PC-3 (cell line): ENCODE results near the gene PIEZO1. TPM values are rescaled to one million over a fixed set of nuclear protein-coding genes. Genes with fewer than 3 reads are reported as not detected.

ENCODE experiments used
- ATAC-seq: fragments of 200-7000 bp; cut with Tn5 transposase; 2 replicates; pipeline ENCODE4 v1.9.1; 2020; ENCODE audit warnings: mild to moderate bottlenecking, moderate library complexity
- BruUV-seq: library from RNA; stranded (reverse); fragments of 400-500 nt; replicated peaks from 2 replicates; lab custom pipeline; 2021; lab: Mats Ljungman, UMichigan
- CTCF ChIA-PET: fragments of 300-600 bp; sonication (Branson Sonifier 250); formaldehyde crosslinking; loops from one replicate; lab custom pipeline; 2022; ENCODE audit warnings: antibody characterized with exemption; lab: Charles Lee
- POLR2A ChIA-PET: fragments of 300-600 bp; sonication (Branson Sonifier 250); formaldehyde crosslinking; loops from one replicate; lab custom pipeline; 2022; ENCODE audit warnings: antibody characterized with exemption; ENCODE audit not compliant: unreplicated experiment; lab: Charles Lee
- DNase-seq: peaks from one replicate; pipeline ENCODE4 v3.0.0-alpha.2; 2015
- H2AFZ ChIP-seq: fragments of 300-600 bp; sonication (generic); 2 replicates; pipeline ENCODE4 v1.6.0; 2016; ENCODE audit warnings: antibody characterized with exemption, low read length
- H3F3A ChIP-seq: fragments of 300-600 bp; sonication (generic); one replicate; pipeline ENCODE4 v1.6.0; 2017; ENCODE audit warnings: antibody characterized with exemption, low read length, control low read depth, mild to moderate bottlenecking; ENCODE audit not compliant: unreplicated experiment
- H3K27ac ChIP-seq: fragments of 300-600 bp; sonication (generic); 2 replicates; pipeline ENCODE4 v1.5.1; 2016; ENCODE audit warnings: mild to moderate bottlenecking, low read length
- H3K27me3 ChIP-seq: fragments of 300-600 bp; sonication (generic); 2 replicates; pipeline ENCODE4 v1.6.1; 2016; ENCODE audit warnings: low read length, mixed read lengths
- H3K36me3 ChIP-seq: fragments of 300-600 bp; sonication (generic); 2 replicates; pipeline ENCODE4 v1.6.1; 2016; ENCODE audit warnings: low read depth, mixed run types, low read length, mixed read lengths
- H3K4me1 ChIP-seq: fragments of 300-600 bp; sonication (generic); 2 replicates; pipeline ENCODE4 v1.5.1; 2016; ENCODE audit warnings: low read length; ENCODE audit not compliant: insufficient read depth
- H3K4me2 ChIP-seq: fragments of 300-600 bp; sonication (generic); 2 replicates; pipeline ENCODE4 v1.6.0; 2016; ENCODE audit warnings: low read length
- H3K4me3 ChIP-seq: fragments of 300-600 bp; sonication (generic); 2 replicates; pipeline ENCODE4 v1.5.1; 2016; ENCODE audit warnings: mild to moderate bottlenecking, low read length, mixed read lengths
- H3K79me2 ChIP-seq: fragments of 300-600 bp; sonication (generic); 2 replicates; pipeline ENCODE4 v1.6.1; 2017; ENCODE audit warnings: low read length, mixed read lengths
- H3K9ac ChIP-seq: fragments of 300-600 bp; sonication (generic); 2 replicates; pipeline ENCODE4 v1.6.0; 2016; ENCODE audit warnings: mild to moderate bottlenecking, low read length
- H3K9me2 ChIP-seq: fragments of 300-600 bp; sonication (generic); replicated peaks from 2 replicates; pipeline ENCODE4 v1.6.1; 2016; ENCODE audit warnings: mixed run types, low read length, mixed read lengths
- H3K9me3 ChIP-seq: fragments of 300-600 bp; sonication (generic); 2 replicates; pipeline ENCODE4 v1.6.1; 2016; ENCODE audit warnings: low read length, mixed read lengths
- H4K20me1 ChIP-seq: fragments of 300-600 bp; sonication (generic); 2 replicates; pipeline ENCODE4 v1.6.1; 2016; ENCODE audit warnings: low read length, mixed read lengths
- EZH2 ChIP-seq: fragments of 300-600 bp; sonication (generic); IDR thresholded peaks from one replicate; pipeline ENCODE4 v1.6.1; 2017; ENCODE audit warnings: antibody characterized with exemption, mild to moderate bottlenecking, low read length; ENCODE audit not compliant: unreplicated experiment
- EZH2phosphoT487 ChIP-seq: fragments of 300-600 bp; sonication (generic); IDR thresholded peaks from 2 replicates; pipeline ENCODE4 v1.6.1; 2018; ENCODE audit warnings: mild to moderate bottlenecking, antibody characterized with exemption, low read length, borderline replicate concordance
- intact Hi-C: fragments of 100-400 bp; cut with micrococcal nuclease; formaldehyde crosslinking; loops from 2 replicates; pipeline ENCODE4 v1.9.0; 2023
- total RNA-seq: library from RNA; depleted of rRNA; stranded (reverse); fragments of >200 nt; gene quantifications from 2 replicates; pipeline ENCODE4 v1.2.3, GENCODE V29; 2014
- TF ChIP-seq, protein P1 (sequence below): fragments of 300-600 bp; sonication (generic); conservative IDR thresholded peaks from 2 replicates; pipeline ENCODE4 v1.5.1; 2017; ENCODE audit warnings: antibody characterized with exemption, low read depth, mild to moderate bottlenecking, low read length

Gene PIEZO1
- total RNA-seq, 1 experiment from 2014 or later = 180 TPM

DNA sequence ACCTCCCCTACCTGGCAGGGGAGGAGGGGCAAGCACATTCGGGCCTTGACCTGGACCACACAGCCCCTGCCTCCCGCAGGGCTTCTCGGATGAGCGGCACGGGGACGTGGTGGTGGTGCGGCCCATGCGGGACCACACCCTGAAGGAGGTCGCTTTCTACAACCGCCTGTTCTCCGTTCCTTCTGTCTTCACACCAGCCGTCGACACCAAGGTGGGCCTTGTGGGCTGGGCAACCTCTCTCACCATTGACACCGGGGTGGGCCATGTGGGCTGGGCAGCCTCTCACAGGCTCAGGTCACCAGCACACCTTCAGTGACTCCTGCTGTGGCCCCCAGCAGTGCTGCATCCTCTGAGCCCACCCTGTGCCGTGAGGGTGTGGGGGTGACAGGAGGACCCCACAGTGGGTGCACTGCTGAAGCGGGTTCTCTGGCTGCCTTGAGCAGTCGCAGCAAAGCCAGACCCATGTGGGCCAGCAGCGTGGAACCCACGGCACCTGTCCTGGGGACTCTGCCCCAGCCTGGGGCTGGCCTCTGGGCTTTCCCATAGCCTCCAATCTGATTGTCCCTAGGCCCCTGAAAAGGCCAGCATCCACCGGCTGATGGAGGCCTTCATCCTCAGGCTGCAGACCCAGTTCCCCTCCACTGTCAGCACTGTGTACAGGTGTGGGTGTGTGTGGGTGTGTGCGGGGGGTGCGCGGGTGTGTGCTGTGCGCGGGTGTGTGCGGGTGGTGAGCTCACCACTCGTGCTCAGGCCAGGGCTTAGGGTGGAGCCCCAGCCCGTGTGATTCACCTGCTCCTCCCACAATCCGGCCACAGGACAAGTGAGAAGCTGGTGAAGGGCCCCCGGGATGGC, 71.2 kb downstream of the PIEZO1 start:
- no TSS peak for BruUV-seq
- Histone ChIP-seq H3K4me3 (no peak overlapping the region), H3K9ac (no peak overlapping the region), H3K27me3 (no peaks in the 10 kb centered on the region), H4K20me1 (no peaks in the 10 kb centered on the region), H3K4me2 (no peak overlapping the region), H2AFZ (no peak overlapping the region), H3K36me3 (peaks cover 4% of the 10 kb centered on the region; the same call in 1 of the 2 replicates), H3K9me2 (no peaks in the 10 kb centered on the region), H3K9me3 (no peaks in the 10 kb centered on the region), H3K27ac (no peak overlapping the region), H3K4me1 (no peaks in the 10 kb centered on the region), H3K79me2 (peaks cover 22% of the 10 kb centered on the region), H3F3A (no peaks in the 10 kb centered on the region)
- peak; percentile 18 for DNase-seq
- intact Hi-C loops = no loop called here
- POLR2A ChIA-PET = no interaction called here
- CTCF ChIA-PET = no interaction called here
- peak; percentile 86 for ATAC-seq
- TF ChIP-seq EZH2phosphoT487 (no peak), EZH2 (no peak)
- TF ChIP-seq, protein P1, sequence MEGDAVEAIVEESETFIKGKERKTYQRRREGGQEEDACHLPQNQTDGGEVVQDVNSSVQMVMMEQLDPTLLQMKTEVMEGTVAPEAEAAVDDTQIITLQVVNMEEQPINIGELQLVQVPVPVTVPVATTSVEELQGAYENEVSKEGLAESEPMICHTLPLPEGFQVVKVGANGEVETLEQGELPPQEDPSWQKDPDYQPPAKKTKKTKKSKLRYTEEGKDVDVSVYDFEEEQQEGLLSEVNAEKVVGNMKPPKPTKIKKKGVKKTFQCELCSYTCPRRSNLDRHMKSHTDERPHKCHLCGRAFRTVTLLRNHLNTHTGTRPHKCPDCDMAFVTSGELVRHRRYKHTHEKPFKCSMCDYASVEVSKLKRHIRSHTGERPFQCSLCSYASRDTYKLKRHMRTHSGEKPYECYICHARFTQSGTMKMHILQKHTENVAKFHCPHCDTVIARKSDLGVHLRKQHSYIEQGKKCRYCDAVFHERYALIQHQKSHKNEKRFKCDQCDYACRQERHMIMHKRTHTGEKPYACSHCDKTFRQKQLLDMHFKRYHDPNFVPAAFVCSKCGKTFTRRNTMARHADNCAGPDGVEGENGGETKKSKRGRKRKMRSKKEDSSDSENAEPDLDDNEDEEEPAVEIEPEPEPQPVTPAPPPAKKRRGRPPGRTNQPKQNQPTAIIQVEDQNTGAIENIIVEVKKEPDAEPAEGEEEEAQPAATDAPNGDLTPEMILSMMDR = no peak

DNA sequence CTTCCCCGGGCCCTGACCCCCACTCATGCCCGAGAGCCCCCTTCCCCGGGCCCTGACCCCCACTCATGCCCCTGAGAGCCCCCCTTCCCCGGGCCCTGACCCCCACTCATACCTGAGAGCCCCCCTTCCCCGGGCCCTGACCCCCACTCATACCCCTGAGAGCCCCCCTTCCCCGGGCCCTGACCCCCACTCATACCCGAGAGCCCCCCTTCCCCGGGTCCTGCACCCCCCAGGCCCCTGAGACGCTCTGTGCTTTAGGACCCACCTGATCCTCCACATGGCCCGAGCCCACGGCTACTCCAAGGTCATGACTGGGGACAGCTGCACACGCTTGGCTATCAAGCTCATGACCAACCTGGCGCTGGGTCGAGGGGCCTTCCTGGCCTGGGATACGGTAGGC, 72.0 kb downstream of the PIEZO1 start:
- no peaks in the 10 kb centered on the region for H3K9me2 ChIP-seq
- no peaks in the 10 kb centered on the region for H3K9me3 ChIP-seq
- no peaks in the 10 kb centered on the region for H3K4me1 ChIP-seq
- no TSS peak for BruUV-seq
- H3K27me3 ChIP-seq = no peaks in the 10 kb centered on the region
- no peak overlapping the region for H3K27ac ChIP-seq
- H3K4me3 ChIP-seq = no peak overlapping the region
- TF ChIP-seq, protein P1 = no peak
- TF ChIP-seq EZH2 = no peak
- no peak for TF ChIP-seq EZH2phosphoT487
- H4K20me1 ChIP-seq = no peaks in the 10 kb centered on the region
- peaks cover 4% of the 10 kb centered on the region; the same call in 1 of the 2 replicates for H3K36me3 ChIP-seq
- ChIA-PET CTCF (no interaction called here), POLR2A (no interaction called here)
- H3K79me2 ChIP-seq = peaks cover 29% of the 10 kb centered on the region
- ATAC-seq (no peak), DNase-seq (no peak)
- no peak overlapping the region for H3K9ac ChIP-seq
- intact Hi-C loops = no loop called here
- H3K4me2 ChIP-seq = no peak overlapping the region
- H3F3A ChIP-seq = no peaks in the 10 kb centered on the region
- no peak overlapping the region for H2AFZ ChIP-seq
